ENCODE data around the gene LSAMP.

Gene LSAMP

DNA sequence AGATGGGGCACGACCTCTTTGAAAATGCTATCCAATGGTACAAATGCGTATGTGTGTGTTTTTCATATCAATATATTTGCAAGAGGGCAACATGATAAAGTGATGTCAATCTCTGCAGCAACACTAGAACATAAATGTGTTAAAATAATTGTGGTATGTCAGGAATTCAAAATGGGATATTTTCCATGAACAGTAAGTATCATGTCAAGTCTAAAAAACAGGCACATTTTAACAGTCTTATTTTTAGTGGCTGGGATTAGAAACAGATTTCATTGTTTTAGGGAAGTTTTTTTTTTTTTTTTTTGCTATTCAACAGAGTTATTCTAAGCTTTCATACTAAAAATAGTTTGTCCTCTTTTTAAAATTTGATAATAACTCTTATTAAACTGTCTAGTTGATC is 612.2 kb downstream of the LSAMP start:
- TF ChIP-seq, protein P1, sequence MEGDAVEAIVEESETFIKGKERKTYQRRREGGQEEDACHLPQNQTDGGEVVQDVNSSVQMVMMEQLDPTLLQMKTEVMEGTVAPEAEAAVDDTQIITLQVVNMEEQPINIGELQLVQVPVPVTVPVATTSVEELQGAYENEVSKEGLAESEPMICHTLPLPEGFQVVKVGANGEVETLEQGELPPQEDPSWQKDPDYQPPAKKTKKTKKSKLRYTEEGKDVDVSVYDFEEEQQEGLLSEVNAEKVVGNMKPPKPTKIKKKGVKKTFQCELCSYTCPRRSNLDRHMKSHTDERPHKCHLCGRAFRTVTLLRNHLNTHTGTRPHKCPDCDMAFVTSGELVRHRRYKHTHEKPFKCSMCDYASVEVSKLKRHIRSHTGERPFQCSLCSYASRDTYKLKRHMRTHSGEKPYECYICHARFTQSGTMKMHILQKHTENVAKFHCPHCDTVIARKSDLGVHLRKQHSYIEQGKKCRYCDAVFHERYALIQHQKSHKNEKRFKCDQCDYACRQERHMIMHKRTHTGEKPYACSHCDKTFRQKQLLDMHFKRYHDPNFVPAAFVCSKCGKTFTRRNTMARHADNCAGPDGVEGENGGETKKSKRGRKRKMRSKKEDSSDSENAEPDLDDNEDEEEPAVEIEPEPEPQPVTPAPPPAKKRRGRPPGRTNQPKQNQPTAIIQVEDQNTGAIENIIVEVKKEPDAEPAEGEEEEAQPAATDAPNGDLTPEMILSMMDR (IDR thresholded peaks at IDR 0.05; ENCODE audit: insufficient read depth, low read length, poor library complexity, severe bottlenecking) = no peak
- Histone ChIP-seq H3K36me3 (ENCODE audit: control insufficient read depth, insufficient read depth, low read length) (no peaks in the 10 kb centered on the region), H3K4me3 (replicated peaks; ENCODE audit: low read depth, low read length) (no peak overlapping the region), H3K27me3 (replicated peaks; ENCODE audit: control insufficient read depth, insufficient read depth, low read length) (no peaks in the 10 kb centered on the region)
- no peak for DNase-seq (ENCODE audit: extremely low read depth, insufficient read length)

DNA sequence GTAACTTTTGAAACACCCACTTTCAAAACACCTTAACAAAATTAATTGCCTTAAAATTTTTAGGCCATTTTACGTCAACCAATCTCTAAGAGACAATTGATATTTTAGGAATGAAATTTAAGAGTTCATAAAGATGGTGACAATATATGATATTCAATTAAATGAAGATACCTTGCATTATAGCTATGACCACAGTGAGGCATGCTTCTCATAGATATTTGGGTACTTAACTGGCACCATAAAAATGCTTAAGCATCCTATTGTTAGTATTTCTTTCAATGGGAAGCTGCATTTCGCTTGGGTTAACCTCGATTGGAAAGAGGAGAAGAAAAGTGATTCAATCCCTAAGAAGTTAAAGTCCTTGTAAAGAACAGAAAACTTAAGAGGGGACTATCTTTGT is 613.0 kb downstream of the LSAMP start:
- DNase-seq (ENCODE audit: extremely low read depth, insufficient read length) = no peak
- H3K4me3 ChIP-seq (replicated peaks; ENCODE audit: low read depth, low read length) = no peak overlapping the region
- H3K27me3 ChIP-seq (replicated peaks; ENCODE audit: control insufficient read depth, insufficient read depth, low read length) = no peaks in the 10 kb centered on the region
- H3K36me3 ChIP-seq (ENCODE audit: control insufficient read depth, insufficient read depth, low read length) = no peaks in the 10 kb centered on the region
- TF ChIP-seq, protein P1 (IDR thresholded peaks at IDR 0.05; ENCODE audit: insufficient read depth, low read length, poor library complexity, severe bottlenecking) = no peak

DNA sequence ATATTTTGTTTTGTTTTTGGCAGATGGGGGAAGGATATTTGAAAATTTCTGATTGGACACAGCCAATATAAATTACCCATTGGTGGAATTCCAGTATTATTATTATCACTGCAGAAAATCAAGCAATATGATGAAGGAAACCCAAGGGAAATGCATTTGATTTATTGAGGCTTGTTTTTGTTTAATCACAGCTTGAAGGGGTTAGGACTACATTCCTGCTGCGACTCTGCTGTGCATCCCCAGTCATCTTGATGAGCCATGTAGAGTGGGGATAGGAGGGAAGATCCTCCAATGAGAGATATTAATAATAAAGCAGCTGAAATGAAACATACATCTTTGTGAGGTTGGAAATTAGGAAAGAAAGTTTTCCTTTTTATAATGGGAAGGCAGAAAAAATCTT is 613.4 kb downstream of the LSAMP start:
- TF ChIP-seq, protein P1 (IDR thresholded peaks at IDR 0.05; ENCODE audit: insufficient read depth, low read length, poor library complexity, severe bottlenecking) = no peak
- H3K36me3 ChIP-seq (ENCODE audit: control insufficient read depth, insufficient read depth, low read length) = no peaks in the 10 kb centered on the region
- H3K4me3 ChIP-seq (replicated peaks; ENCODE audit: low read depth, low read length) = no peak overlapping the region
- no peaks in the 10 kb centered on the region for H3K27me3 ChIP-seq (replicated peaks; ENCODE audit: control insufficient read depth, insufficient read depth, low read length)
- no peak for DNase-seq (ENCODE audit: extremely low read depth, insufficient read length)

DNA sequence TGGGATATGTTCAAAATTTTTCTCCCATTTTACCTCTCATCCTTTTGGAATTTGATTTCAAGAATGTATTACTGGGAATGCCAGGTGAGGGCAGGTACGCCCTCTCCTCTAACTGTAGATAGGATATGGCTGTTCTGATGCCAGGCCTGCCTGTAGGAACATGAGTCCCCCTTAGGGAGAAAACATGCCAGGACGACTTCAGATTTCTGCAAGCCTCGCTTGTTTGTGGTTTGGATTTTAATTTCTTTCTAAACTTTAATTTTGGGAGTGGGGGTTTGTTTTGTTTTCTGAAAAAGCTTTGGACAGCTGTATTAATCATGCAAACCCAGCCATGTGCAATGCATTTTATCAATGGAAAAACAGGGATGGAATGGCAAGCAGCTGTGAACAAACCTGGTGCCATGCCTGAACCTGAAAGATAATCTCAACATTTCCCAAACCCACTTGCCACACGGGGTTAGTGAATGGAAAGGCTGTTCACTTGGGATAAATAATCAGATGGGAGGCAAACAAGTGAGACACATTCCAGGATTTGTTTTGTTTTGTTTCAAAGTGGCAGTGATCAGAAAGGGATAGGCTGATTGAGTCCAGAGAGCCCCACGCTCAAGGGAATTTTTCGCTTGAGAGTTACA is 614.4 kb downstream of the LSAMP start:
- TF ChIP-seq, protein P1 (IDR thresholded peaks at IDR 0.05; ENCODE audit: insufficient read depth, low read length, poor library complexity, severe bottlenecking) = no peak
- no peak for DNase-seq (ENCODE audit: extremely low read depth, insufficient read length)
- H3K4me3 ChIP-seq (replicated peaks; ENCODE audit: low read depth, low read length) = no peak overlapping the region
- H3K36me3 ChIP-seq (ENCODE audit: control insufficient read depth, insufficient read depth, low read length) = no peaks in the 10 kb centered on the region
- H3K27me3 ChIP-seq (replicated peaks; ENCODE audit: control insufficient read depth, insufficient read depth, low read length) = no peaks in the 10 kb centered on the region

DNA sequence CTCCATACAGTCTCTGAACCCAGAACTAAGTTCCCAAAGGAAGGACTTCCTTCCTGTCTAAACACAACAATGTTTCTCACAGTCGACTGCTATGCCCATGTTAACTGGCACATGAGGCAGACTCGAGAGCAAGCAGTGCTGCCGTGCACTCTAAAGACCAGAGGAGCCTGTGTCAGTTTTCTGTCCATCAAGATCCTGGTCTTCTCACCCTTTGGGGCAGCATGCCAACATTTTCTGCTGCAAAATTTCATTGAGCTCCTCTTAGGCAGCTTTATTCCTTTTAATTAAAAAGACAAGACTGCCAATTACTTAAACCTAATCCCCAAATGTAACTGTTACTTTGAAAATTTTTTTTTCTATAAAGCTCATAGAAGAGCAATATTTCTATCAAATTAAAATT is 616.9 kb downstream of the LSAMP start:
- TF ChIP-seq, protein P1 (IDR thresholded peaks at IDR 0.05; ENCODE audit: insufficient read depth, low read length, poor library complexity, severe bottlenecking) = no peak
- Histone ChIP-seq H3K36me3 (ENCODE audit: control insufficient read depth, insufficient read depth, low read length) (no peaks in the 10 kb centered on the region), H3K4me3 (replicated peaks; ENCODE audit: low read depth, low read length) (no peak overlapping the region), H3K27me3 (replicated peaks; ENCODE audit: control insufficient read depth, insufficient read depth, low read length) (no peaks in the 10 kb centered on the region)
- no peak for DNase-seq (ENCODE audit: extremely low read depth, insufficient read length)

DNA sequence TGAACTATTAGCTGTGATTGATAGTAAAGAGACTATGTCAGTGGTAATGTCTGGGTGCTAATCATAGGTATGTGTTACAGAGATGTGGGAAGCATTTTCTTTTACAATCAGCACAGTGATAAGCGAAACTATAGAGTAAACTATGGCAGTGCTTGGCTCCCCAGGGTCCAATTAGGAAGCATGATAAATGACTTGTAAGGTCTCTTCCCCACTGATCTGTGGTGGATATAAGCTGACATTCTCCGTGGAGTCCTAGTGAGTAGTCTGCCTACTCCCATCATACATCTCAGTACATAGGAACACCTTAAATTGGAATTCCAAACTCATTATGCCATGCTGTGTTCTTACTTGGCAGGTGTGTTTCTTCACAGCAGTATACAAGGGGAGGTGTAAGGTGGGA is 617.8 kb downstream of the LSAMP start:
- TF ChIP-seq, protein P1 (IDR thresholded peaks at IDR 0.05; ENCODE audit: insufficient read depth, low read length, poor library complexity, severe bottlenecking) = no peak
- DNase-seq (ENCODE audit: extremely low read depth, insufficient read length) = no peak
- Histone ChIP-seq H3K4me3 (replicated peaks; ENCODE audit: low read depth, low read length) (no peak overlapping the region), H3K36me3 (ENCODE audit: control insufficient read depth, insufficient read depth, low read length) (no peaks in the 10 kb centered on the region), H3K27me3 (replicated peaks; ENCODE audit: control insufficient read depth, insufficient read depth, low read length) (no peaks in the 10 kb centered on the region)

Data from GM06990 (cell line).